GM18861 (cell line): Measurements from ENCODE around the gene HOXD11.

Experiments used
- ATAC-seq: cut with Tn5 transposase; IDR thresholded peaks from one replicate; pipeline ENCODE4 v1.9.1; 2021; ENCODE audit not compliant: unreplicated experiment

The HOXD11 gene

GRCh38 chr2:176105078-176105729, 1.9 kb upstream of the HOXD11 start:
- no peak for ATAC-seq

DNA sequence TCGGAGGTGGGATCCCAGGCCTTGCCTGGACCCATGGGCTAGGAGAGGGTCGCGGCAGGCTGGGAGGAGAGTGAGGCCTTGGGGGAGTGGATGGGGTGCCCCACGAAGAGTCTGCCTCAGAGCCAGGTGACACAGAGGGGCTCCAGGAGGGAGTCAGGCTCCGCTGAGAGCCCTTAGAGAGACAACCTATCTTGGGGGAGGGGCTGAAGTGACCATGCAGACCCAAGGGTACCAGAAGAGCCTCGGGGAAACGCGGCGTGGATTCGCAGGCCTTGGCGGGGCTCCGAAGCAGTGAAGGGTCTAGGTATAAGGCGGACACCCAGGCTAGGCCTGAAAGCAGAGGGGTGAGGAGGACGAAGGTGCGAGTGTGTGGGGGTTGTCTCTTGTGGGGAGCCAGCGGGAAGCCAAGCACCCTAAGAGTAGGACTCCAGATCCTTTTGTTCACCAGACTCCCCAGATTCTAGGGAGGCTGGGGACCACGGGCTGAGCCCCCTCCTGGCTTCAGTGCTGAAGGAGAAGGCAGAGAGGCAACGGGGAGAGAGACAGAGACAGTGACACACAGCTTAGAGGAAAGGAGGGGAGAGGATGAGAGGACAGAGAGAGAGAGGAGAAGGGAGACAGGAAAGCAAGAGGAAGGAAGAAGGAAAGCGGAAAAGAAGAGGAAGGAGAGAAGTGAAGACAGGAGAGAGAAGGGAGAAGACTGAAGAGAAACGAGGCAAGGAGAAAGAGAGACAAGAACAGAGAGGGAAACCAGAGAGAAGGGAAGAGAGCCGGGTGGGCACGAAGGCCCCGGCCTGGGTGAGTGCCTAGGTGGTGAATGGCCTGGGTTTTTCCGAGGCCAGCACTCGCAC, 1.1 kb upstream of the HOXD11 start:
- ATAC-seq = no peak

- ATAC-seq = no peak
Measured at GRCh38 chr2:176107731-176108181, 676 bp downstream of the HOXD11 start.

GRCh38 chr2:176109192-176109901, 2.3 kb downstream of the HOXD11 start:
- ATAC-seq = no peak

DNA sequence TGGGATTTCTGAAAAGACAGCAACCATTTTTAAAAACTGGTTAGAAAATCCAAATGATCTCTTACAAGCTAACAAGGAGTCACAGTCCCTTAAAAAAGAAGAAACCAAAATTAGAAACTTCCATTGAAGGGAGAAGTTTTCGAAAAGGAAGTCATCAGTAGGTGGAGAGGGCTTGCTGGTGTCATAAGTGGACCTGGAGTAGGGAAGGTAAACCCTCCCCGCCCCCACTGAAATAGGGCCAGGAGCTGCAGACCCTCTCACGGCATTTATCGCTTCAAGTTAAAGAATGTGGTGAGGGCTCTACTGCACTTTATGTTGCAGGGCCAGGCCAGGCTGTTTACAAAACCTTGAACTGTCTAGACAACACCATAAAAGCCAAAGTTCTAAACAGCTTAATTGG, 2.9 kb downstream of the HOXD11 start:
- no peak for ATAC-seq

- no peak for ATAC-seq
Measured at GRCh38 chr2:176110415-176111308, 3.6 kb downstream of the HOXD11 start.

GRCh38 chr2:176111309-176111663, 4.2 kb downstream of the HOXD11 start:
- no peak for ATAC-seq

DNA sequence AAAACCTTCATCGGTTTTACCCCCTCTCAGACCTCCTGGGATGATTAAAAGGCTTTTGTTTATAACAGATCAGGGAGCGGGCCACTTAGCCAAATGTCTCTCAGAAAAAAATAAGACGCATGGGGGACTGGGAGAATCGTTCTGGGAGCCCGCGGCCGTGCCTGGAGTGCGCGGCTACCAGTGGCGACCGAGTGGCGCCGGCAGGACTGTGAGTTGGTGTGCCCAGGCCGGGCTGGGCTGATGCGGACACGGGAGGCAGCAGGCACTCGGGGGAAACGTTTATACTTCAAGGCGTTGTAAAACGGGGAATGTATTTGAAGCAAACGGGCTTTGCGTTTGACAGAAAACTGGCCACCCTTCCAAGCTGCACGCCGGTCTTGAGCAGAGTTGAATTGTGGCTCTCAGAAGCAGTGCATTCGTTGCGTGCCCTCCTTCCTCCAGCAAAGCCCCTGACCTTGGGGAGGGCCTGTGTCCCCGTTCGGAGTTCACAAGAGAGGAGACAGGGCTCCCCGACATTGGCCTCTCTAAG, 4.8 kb downstream of the HOXD11 start:
- no peak for ATAC-seq

DNA sequence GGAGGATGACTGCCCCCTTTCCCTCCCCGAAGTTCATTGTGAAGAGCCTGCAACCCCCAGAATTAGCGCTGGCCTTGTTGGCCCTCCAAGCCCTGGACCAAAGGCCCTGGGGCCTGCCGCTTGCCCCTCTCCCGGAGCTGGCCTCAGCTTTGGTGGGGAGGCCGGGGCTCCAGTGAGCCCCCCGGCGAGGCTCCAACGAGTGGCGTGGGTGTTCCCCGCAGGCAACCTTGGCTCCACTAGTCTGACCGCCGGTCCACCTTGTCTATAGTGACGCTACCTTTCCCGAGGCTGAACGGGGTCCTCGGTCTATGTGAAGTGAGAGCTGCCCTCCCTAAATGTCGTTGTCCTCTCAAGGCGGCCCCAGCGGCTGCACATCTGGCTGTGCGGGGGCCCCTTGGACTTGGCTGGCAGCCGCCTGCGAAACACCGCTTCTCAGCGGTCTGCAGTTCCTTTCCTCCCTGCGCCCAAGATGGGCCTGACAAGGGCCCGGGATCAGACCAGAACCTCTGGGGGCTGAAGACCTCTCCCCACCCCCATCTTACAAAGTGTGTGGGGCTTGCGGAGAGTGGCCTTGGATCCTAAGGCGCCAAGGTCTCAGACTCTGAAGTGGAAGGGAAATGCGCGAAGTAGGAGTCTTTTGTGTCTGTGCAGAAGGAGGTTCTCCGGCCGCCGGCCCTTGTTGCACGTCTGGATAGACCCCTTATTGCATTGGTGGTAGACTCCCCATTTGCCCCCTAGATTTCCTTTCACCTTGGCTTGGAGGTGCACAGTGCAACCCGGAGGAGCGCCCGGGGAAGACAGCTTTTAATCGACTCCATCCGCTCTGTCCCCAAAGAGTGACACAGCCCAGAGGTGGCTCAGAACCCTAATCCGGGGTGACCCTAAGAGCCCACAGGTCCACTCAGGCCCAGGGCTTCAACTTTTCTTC, 5.6 kb downstream of the HOXD11 start:
- no peak for ATAC-seq

DNA sequence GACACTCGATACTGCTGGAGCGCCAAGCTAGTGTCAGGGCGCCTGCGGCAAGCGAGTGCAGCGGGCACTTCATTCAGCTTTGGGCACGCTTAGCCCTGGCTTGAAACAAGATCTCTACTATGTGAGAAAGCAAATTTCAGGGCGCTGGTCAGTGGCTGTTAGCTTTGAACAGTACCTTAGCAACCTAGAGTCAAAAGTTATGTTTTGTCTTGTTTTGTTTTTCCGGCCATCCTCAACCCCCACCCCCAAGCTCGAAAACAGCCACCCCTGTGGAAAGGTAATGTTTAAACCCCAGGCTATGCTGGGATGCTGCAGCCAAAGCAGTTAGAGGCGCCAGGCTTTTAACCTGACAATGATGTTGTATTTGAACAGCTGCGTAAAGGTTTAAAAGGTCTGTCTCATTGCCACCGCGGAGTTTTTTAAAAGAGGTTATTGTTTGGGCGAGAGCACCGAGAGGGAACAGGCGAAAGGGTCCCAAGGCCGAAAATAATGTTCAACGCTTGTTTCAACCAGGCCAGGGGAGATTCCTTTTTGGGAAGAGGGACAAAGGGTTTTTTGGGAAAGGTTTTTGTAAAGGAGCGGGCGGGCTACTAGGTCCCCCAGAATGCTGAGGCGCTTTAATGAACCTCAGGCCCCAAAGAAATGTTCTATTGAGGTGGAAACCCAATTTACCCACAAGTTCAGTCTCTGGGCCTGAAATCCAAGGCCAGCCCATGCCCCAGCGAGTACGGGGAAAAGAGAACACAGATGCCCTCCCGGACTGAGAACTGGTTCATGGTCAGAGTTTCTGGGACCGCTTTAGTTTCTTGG, 7.2 kb downstream of the HOXD11 start:
- no peak for ATAC-seq

- no peak for ATAC-seq
Measured at GRCh38 chr2:176114930-176115625, 8.0 kb downstream of the HOXD11 start.

DNA sequence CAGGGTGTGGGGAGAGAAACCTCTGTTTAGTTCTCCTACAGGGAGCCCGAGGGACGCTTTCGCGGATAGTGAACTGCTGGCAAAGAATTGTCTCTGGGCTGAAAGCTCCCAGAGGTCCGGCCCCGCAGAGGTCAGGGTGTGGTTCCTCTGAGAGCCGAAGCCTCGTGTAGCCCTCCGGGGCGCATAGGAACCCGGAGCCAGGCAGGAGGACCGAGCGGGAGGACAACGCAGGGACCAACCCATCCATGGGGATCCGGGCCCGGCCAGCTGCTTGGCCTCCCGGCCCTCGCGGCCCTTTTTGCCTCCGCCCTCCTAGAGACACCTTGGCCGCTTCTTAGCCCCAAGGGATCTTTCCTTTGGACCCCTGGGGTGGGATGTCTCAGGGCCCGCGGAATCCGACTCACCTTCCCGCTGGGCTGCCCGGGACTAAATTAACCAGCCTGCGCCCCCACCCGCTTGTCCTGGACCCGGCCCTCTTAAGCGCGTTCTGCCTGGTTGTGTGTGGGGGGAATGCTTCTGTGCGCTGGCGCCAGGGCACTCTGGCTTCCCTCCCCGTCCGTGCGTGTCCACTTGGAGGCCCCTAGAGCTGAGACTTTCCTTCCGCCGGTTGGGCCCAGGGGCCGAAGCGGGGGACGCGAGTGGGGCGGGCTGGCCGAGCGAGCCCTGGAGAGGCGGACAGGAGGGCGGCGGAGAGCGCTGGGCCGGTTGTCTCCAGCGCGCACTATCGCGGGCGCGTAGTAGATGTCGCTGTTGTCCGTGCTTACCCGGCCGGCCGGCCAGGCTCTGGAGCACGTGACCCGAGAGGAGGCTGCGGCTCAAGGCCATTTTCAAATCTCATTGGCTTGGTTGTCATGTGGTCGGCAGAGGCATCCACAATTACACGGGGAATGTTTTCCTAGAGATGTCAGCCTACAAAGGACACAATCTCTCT, 9.1 kb downstream of the HOXD11 start, which contains the start of gene HOXD10:
Gene HOXD10 (plus strand): TSS at position 896 of the 931 bp plus-strand sequence. CDS start 56 bp downstream, outside the sequence.
- ATAC-seq = no peak

GRCh38 chr2:176117162-176117822, 10.2 kb downstream of the HOXD11 start:
- ATAC-seq = no peak

DNA sequence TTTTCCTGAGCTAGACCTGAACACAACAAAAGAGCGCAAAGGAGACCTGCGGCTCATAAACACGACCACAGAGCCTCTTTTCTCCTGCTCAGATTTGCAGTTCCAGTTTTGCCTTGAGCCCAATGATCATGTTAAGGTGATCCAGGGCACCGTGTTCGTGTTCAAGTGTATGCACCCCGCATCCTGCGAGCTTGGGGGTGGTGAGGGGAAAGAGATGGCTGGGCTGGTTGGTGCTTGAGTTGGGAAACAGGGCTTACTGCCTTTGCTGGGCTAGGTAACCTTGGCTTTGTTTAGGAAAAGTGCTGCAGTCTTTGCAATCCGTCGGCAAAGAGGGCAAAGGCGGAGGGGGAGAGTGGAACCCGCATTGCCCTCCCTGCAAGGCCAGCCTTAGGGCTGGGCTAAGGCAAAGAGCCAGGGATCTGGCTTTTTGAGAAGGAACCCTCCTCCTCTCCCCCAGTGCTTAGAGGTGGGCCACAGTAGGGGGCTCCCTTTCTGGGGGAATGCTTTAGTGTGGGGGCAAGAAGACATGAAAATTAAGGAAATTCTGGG, 10.8 kb downstream of the HOXD11 start:
- no peak for ATAC-seq

DNA sequence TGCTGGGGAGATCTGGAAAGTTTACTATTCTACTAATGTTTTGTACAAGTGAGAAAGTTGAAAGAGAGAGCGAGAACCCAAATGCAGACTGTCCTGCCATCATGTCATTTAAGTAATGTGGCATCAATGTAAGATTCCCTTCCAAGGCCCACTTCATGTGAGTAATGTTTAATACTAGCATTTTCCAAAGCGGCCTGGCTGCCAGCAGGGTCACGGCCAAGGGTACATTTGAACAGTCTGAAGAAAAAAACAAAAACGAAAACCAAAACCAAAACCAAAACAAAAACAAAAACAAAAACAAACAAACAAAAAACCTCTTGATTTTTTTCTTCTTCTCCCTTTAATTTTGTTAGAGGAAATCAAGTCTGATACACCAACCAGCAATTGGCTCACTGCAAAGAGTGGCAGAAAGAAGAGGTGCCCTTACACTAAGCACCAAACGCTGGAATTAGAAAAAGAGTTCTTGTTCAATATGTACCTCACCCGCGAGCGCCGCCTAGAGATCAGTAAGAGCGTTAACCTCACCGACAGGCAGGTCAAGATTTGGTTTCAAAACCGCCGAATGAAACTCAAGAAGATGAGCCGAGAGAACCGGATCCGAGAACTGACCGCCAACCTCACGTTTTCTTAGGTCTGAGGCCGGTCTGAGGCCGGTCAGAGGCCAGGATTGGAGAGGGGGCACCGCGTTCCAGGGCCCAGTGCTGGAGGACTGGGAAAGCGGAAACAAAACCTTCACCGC, 11.7 kb downstream of the HOXD11 start:
- no peak for ATAC-seq
